Aorta (tissue), 5 donors: ENCODE data around the gene ZNF423. TPM values are rescaled to one million over a fixed set of nuclear protein-coding genes. Genes with fewer than 3 reads are reported as not detected.

ENCODE experiments used
- ATAC-seq: fragments of 200-7000 bp; cut with Tn5 transposase; one replicate; pipeline ENCODE4 v1.9.1; 2022; ENCODE audit warnings: moderate library complexity; ENCODE audit not compliant: low FRiP score
- DNase-seq, 2 donors: peaks; one replicate each; pipeline ENCODE4 v3.0.0-alpha.2; 2020
- H3K27ac ChIP-seq, 2 donors: one replicate each; pipeline ENCODE4 v1.5.1; 2013; ENCODE audit warnings: low read length in 2 of 2, mild to moderate bottlenecking in 2 of 2, moderate library complexity in 2 of 2, control low read depth in 1 of 2, inconsistent platforms in 1 of 2, low read depth in 1 of 2
- H3K27me3 ChIP-seq, 2 donors: one replicate each; pipeline ENCODE4 v1.6.1; 2013; ENCODE audit warnings: control low read depth in 1 of 2, low read length in 1 of 2, mild to moderate bottlenecking in 1 of 2, moderate library complexity in 1 of 2; ENCODE audit not compliant: insufficient read depth in 2 of 2, control insufficient read depth in 1 of 2
- H3K36me3 ChIP-seq, 2 donors: one replicate each; pipeline ENCODE4 v1.6.1; 2013; ENCODE audit warnings: control low read depth in 1 of 2, low read length in 1 of 2, mild to moderate bottlenecking in 1 of 2; ENCODE audit not compliant: insufficient read depth in 2 of 2, control insufficient read depth in 1 of 2
- H3K4me1 ChIP-seq, 2 donors: one replicate each; pipeline ENCODE4 v1.6.1; 2013; ENCODE audit warnings: low read length in 2 of 2, control low read depth in 1 of 2, mild to moderate bottlenecking in 1 of 2, moderate library complexity in 1 of 2; ENCODE audit not compliant: insufficient read depth in 2 of 2, control insufficient read depth in 1 of 2
- H3K4me3 ChIP-seq, 2 donors: one replicate each; pipeline ENCODE4 v1.5.1; 2013; ENCODE audit warnings: low read length in 2 of 2, control low read depth in 1 of 2, mild to moderate bottlenecking in 1 of 2
- H3K9me3 ChIP-seq: one replicate; pipeline ENCODE4 v1.6.1; 2013; ENCODE audit warnings: mild to moderate bottlenecking, low read length; ENCODE audit not compliant: control insufficient read depth
- WGBS, 2 donors: extraction: QIAGEN DNeasy Blood & Tissue Kit; methylation state at CpG; one replicate each; pipeline ENCODE4 v1.1.7; 2013; 5-methylcytosine and 5-hydroxymethylcytosine counted together
- intact Hi-C, 2 donors: fragments of 100-400 bp; cut with DNase I; formaldehyde crosslinking; loops; one replicate each; pipeline versions ENCODE4 v1.14.2 to v1.15.0; 2022
- polyA plus RNA-seq, 2 donors: library from polyadenylated mRNA; stranded (reverse); fragments of 200-250 nt; gene quantifications; one replicate each; pipeline ENCODE4 v1.2.3, GENCODE V29; 2013
- total RNA-seq, 2 donors: library from RNA; stranded (reverse); fragmentation: NEBNext Ultra II Directional; extraction: Animal tissue kit (Norgen Biotek cat#: 25700); gene quantifications; one replicate each; pipeline ENCODE4 v1.2.1, GENCODE V29; 2021
- donor health status: healthy with polysubstance abuse.
- donor health status: Bipolar disorder and iron deficiency.
- donor health status: DM: no; HTN: no; CAD: no.
- donor health status: DM: no; HTN: no; CAD: no.
- donor health status: DM: yes; HTN: yes; CAD: no.

Gene ZNF423
- total and polyA plus RNA-seq, 4 donors, result 3.1 to 43.1 (median 10.0) TPM

GRCh38 chr16:49723310-49723709, 132.6 kb downstream of the ZNF423 start:
- 6 to 15% methylated on average over 1 of the region's 1 CpG for WGBS, 2 donors
- no peak overlapping the region for H3K27ac ChIP-seq

GRCh38 chr16:49720225-49720624, 135.7 kb downstream of the ZNF423 start:
- WGBS, 2 donors, result 85 to 95% methylated on average over 3 of the region's 3 CpGs
- intact Hi-C loops, result no loop called here
- Histone ChIP-seq H3K27me3 (no peaks in the 10 kb centered on the region), H3K4me3 (no peak overlapping the region), H3K4me1 (no peaks in the 10 kb centered on the region), H3K27ac (no peak overlapping the region), H3K9me3 (no peaks in the 10 kb centered on the region), H3K36me3 (no peaks in the 10 kb centered on the region)
- ATAC-seq (no peak), DNase-seq (no peak)

More at GRCh38 chr16:49723310-49723709, 132.6 kb downstream of the ZNF423 start:
- ATAC-seq (no peak), DNase-seq (no peak)
- Histone ChIP-seq H3K4me3 (no peak overlapping the region), H3K4me1 (no peaks in the 10 kb centered on the region), H3K9me3 (no peaks in the 10 kb centered on the region), H3K27me3 (no peaks in the 10 kb centered on the region), H3K36me3 (no peaks in the 10 kb centered on the region)
- intact Hi-C loops, result no loop called here

GRCh38 chr16:49717689-49718088, 138.2 kb downstream of the ZNF423 start:
- H3K27me3 ChIP-seq, result no peaks in the 10 kb centered on the region
- no peak overlapping the region for H3K4me3 ChIP-seq
- 95 to 98% methylated on average over 4 of the region's 4 CpGs for WGBS, 2 donors
- no peaks in the 10 kb centered on the region for H3K36me3 ChIP-seq
- no peak overlapping the region for H3K27ac ChIP-seq
- no peaks in the 10 kb centered on the region for H3K9me3 ChIP-seq
- DNase-seq (no peak), ATAC-seq (no peak)
- H3K4me1 ChIP-seq, result no peaks in the 10 kb centered on the region
- intact Hi-C loops, result no loop called here

GRCh38 chr16:49716339-49716934, 139.5 kb downstream of the ZNF423 start:
- no peak overlapping the region for H3K27ac ChIP-seq
- H3K4me1 ChIP-seq, result no peaks in the 10 kb centered on the region
- intact Hi-C loops, result no loop called here
- no peaks in the 10 kb centered on the region for H3K9me3 ChIP-seq
- ATAC-seq, result no peak
- WGBS, 2 donors, result 20 to 27% methylated on average over 12 of the region's 12 CpGs
- H3K4me3 ChIP-seq, result no peak overlapping the region
- DNase-seq, result no peak
- H3K36me3 ChIP-seq, result no peaks in the 10 kb centered on the region
- H3K27me3 ChIP-seq, result no peaks in the 10 kb centered on the region

GRCh38 chr16:49713770-49714169, 142.1 kb downstream of the ZNF423 start:
- H3K36me3 ChIP-seq, result no peaks in the 10 kb centered on the region
- no peaks in the 10 kb centered on the region for H3K27me3 ChIP-seq
- H3K4me1 ChIP-seq, result no peaks in the 10 kb centered on the region
- intact Hi-C loops, result no loop called here
- no peak overlapping the region for H3K4me3 ChIP-seq
- H3K27ac ChIP-seq, result no peak overlapping the region
- H3K9me3 ChIP-seq, result no peaks in the 10 kb centered on the region
- ATAC-seq (no peak), DNase-seq (no peak)
- 92 to 93% methylated on average over 10 of the region's 10 CpGs for WGBS, 2 donors

- H3K9me3 ChIP-seq, result no peaks in the 10 kb centered on the region
- no peak for DNase-seq
Measured at GRCh38 chr16:49712542-49712941, 143.4 kb downstream of the ZNF423 start.

GRCh38 chr16:49712106-49712505, 143.8 kb downstream of the ZNF423 start:
- ATAC-seq (no peak), DNase-seq (no peak)
- H3K4me1 ChIP-seq, result no peaks in the 10 kb centered on the region
- no peaks in the 10 kb centered on the region for H3K9me3 ChIP-seq
- intact Hi-C loops, result no loop called here
- no peak overlapping the region for H3K27ac ChIP-seq
- no peaks in the 10 kb centered on the region for H3K36me3 ChIP-seq
- WGBS, 2 donors, result 97 to 98% methylated on average over 9 of the region's 9 CpGs
- H3K27me3 ChIP-seq, result no peaks in the 10 kb centered on the region
- H3K4me3 ChIP-seq, result no peak overlapping the region

More at GRCh38 chr16:49712542-49712941, 143.4 kb downstream of the ZNF423 start:
- Histone ChIP-seq H3K27ac (no peak overlapping the region), H3K4me3 (no peak overlapping the region), H3K27me3 (no peaks in the 10 kb centered on the region), H3K4me1 (no peaks in the 10 kb centered on the region), H3K36me3 (no peaks in the 10 kb centered on the region)
- intact Hi-C loops, result no loop called here
- ATAC-seq, result no peak
- WGBS, 2 donors, result 95 to 96% methylated on average over 16 of the region's 16 CpGs

GRCh38 chr16:49709057-49709456, 146.9 kb downstream of the ZNF423 start:
- ATAC-seq (no peak), DNase-seq (no peak)
- no peaks in the 10 kb centered on the region for H3K4me1 ChIP-seq
- no peaks in the 10 kb centered on the region for H3K36me3 ChIP-seq
- no peaks in the 10 kb centered on the region for H3K9me3 ChIP-seq
- H3K4me3 ChIP-seq, result no peak overlapping the region
- no peak overlapping the region for H3K27ac ChIP-seq
- WGBS, 2 donors, result 90 to 94% methylated on average over 12 of the region's 12 CpGs
- no peaks in the 10 kb centered on the region for H3K27me3 ChIP-seq
- intact Hi-C loops, result no loop called here

- H3K9me3 ChIP-seq, result no peaks in the 10 kb centered on the region
- DNase-seq (no peak), ATAC-seq (no peak)
- intact Hi-C loops, result no loop called here
- H3K4me1 ChIP-seq, result no peaks in the 10 kb centered on the region
- no peaks in the 10 kb centered on the region for H3K27me3 ChIP-seq
- H3K27ac ChIP-seq, result no peak overlapping the region
- no peaks in the 10 kb centered on the region for H3K36me3 ChIP-seq
- H3K4me3 ChIP-seq, result no peak overlapping the region
- 86 to 98% methylated on average over 5 to 6 of the region's 6 CpGs for WGBS, 2 donors
Measured at GRCh38 chr16:49708491-49708890, 147.4 kb downstream of the ZNF423 start.
